Heart left ventricle (tissue), 13 donors: Measurements from ENCODE around the gene SLC14A1.

Experiments used
- CTCF ChIP-seq, 12 donors: fragments of 200-600 bp; sonication (generic) in 4 of 12; IDR thresholded peaks; one replicate each; pipeline versions ENCODE4 v1.5.0 to v1.8.0; 2018 to 2022; ENCODE audit warnings: antibody characterized with exemption in 12 of 12, mild to moderate bottlenecking in 5 of 12
- POLR2A ChIP-seq, 2 donors: fragments of 450-650 bp; IDR thresholded peaks; one replicate each; pipeline ENCODE4 v1.6.1; 2017; ENCODE audit warnings: antibody characterized with exemption in 2 of 2, mild to moderate bottlenecking in 2 of 2, moderate library complexity in 2 of 2
- donor health status: ischemic (EF 13 %, LVEDD 7.1; RV severe dilation, severe dysfunction).
- donor health status: DM: no; HTN: yes; CAD: no.
- donor health status: DM: no; HTN: no; CAD: no.
- donor health status: ischemic (EF 25% LVEDD 6.9; RV normal size, moderate dysfunction).
- donor health status: ischemic (EF 25% LVEDD 5.7; RV mildly dilated, moderate dysfunction).
- donor health status: ischemic (EF 35%, LVEDD 5.7; RV mildly dilated, moderate dysfunction).
- donor health status: nonischemic (EF 11% LVEDD 7.7; RV severe dilation, severe dysfunction).
- donor health status: DM: yes; HTN: yes; CAD: no.
- donor health status: PGD.
- donor health status: ischemic (EF 29% LVEDD 5.4; RV normal size, mild dysfunction).
- donor health status: nonischemic (EF 23%, LVEDD 6.1; RV moderate dilation, normal function).

GRCh38 chr18:45741056-45741455, 17.1 kb downstream of the SLC14A1 start:
- no peak for TF ChIP-seq POLR2A (IDR thresholded peaks at IDR 0.05)
- TF ChIP-seq CTCF (IDR thresholded peaks at IDR 0.05) = no peak
